ENCODE results near the gene PSMC3IP.

- TF ChIP-seq POLR2A (IDR thresholded peaks at IDR 0.05; ENCODE audit: low read length): no peak
- no peak for TF ChIP-seq GATA1 (IDR thresholded peaks at IDR 0.05; ENCODE audit: low read depth, low read length)
Observed at GRCh38 chr17:42591411-42591810, 13.9 kb upstream of the PSMC3IP start.

All from erythroblast (primary cell).